H9 (cell line): ENCODE results near the gene CST3. TPM values are rescaled to one million over a fixed set of nuclear protein-coding genes. Genes with fewer than 3 reads are reported as not detected.

Experiments
- DNase-seq: peaks from one replicate; pipeline ENCODE4 v3.0.0-alpha.2; 2017
- H2AFZ ChIP-seq: one replicate; pipeline ENCODE4 v1.6.1; 2013; ENCODE audit warnings: mild to moderate bottlenecking, low read length, control low read depth, moderate library complexity
- H2AK5ac ChIP-seq: 2 replicates; pipeline ENCODE4 v1.6.1; 2013; ENCODE audit warnings: low read length, control low read depth, mixed read lengths; ENCODE audit not compliant: insufficient read length
- H2BK120ac ChIP-seq: one replicate; pipeline ENCODE4 v1.6.1; 2013; ENCODE audit warnings: low read depth, mild to moderate bottlenecking, low read length, control low read depth, inconsistent platforms; ENCODE audit not compliant: poor library complexity, severe bottlenecking
- H2BK12ac ChIP-seq: 2 replicates; pipeline ENCODE4 v1.6.1; 2013; ENCODE audit warnings: low read length, control low read depth, mixed read lengths, low read depth; ENCODE audit not compliant: insufficient read length
- H2BK15ac ChIP-seq: 2 replicates; pipeline ENCODE4 v1.6.1; 2013; ENCODE audit warnings: low read depth, low read length, control low read depth
- H2BK20ac ChIP-seq: one replicate; pipeline ENCODE4 v1.6.1; 2013; ENCODE audit warnings: low read depth, mild to moderate bottlenecking, low read length, control low read depth, inconsistent platforms; ENCODE audit not compliant: poor library complexity, severe bottlenecking
- H2BK5ac ChIP-seq: 2 replicates; pipeline ENCODE4 v1.6.1; 2013; ENCODE audit warnings: low read length, control low read depth, mixed read lengths; ENCODE audit not compliant: insufficient read length
- H3K14ac ChIP-seq: 2 replicates; pipeline ENCODE4 v1.6.1; 2013; ENCODE audit warnings: low read length, control low read depth; ENCODE audit not compliant: insufficient read depth
- H3K18ac ChIP-seq: 2 replicates; pipeline ENCODE4 v1.6.1; 2013; ENCODE audit warnings: low read depth, mild to moderate bottlenecking, mixed read lengths, low read length, control low read depth; ENCODE audit not compliant: insufficient read length
- H3K23ac ChIP-seq: 2 replicates; pipeline ENCODE4 v1.6.1; 2013; ENCODE audit warnings: low read length, control low read depth, mixed read lengths, low read depth; ENCODE audit not compliant: insufficient read length
- H3K23me2 ChIP-seq: 2 replicates; pipeline ENCODE4 v1.6.1; 2013; ENCODE audit warnings: low read depth, mild to moderate bottlenecking, mixed read lengths, low read length, control low read depth; ENCODE audit not compliant: insufficient read length, poor library complexity, severe bottlenecking
- H3K27ac ChIP-seq: 2 replicates; pipeline ENCODE4 v1.5.1; 2013; ENCODE audit warnings: low read length, control low read depth, mixed read lengths, low read depth; ENCODE audit not compliant: insufficient read length
- H3K27me3 ChIP-seq: 2 replicates; pipeline ENCODE4 v1.6.1; 2013; ENCODE audit warnings: low read length, control low read depth, inconsistent platforms; ENCODE audit not compliant: insufficient read depth
- H3K4ac ChIP-seq: 2 replicates; pipeline ENCODE4 v1.6.1; 2013; ENCODE audit warnings: low read depth, mild to moderate bottlenecking, control low read depth, inconsistent platforms, low read length, moderate library complexity
- H3K4me1 ChIP-seq: 2 replicates; pipeline ENCODE4 v1.6.1; 2013; ENCODE audit warnings: low read length, control low read depth, inconsistent platforms; ENCODE audit not compliant: insufficient read depth
- H3K4me2 ChIP-seq: 2 replicates; pipeline ENCODE4 v1.6.1; 2013; ENCODE audit warnings: low read length, control low read depth, mixed read lengths; ENCODE audit not compliant: insufficient read length, insufficient read depth
- H3K56ac ChIP-seq: 2 replicates; pipeline ENCODE4 v1.6.1; 2013; ENCODE audit warnings: low read depth, mild to moderate bottlenecking, mixed read lengths, low read length, control low read depth; ENCODE audit not compliant: insufficient read length
- H3K79me1 ChIP-seq: 2 replicates; pipeline ENCODE4 v1.6.1; 2013; ENCODE audit warnings: low read depth, mild to moderate bottlenecking, moderate library complexity, low read length, control low read depth, inconsistent platforms; ENCODE audit not compliant: insufficient read depth, poor library complexity, severe bottlenecking
- H3K79me2 ChIP-seq: 2 replicates; pipeline ENCODE4 v1.6.1; 2013; ENCODE audit warnings: low read length, control low read depth, inconsistent platforms; ENCODE audit not compliant: insufficient read depth
- H3K9ac ChIP-seq: 2 replicates; pipeline ENCODE4 v1.6.1; 2013; ENCODE audit warnings: low read length, control low read depth, mixed read lengths; ENCODE audit not compliant: insufficient read length; ENCODE audit errors: extremely low read depth
- H3K9me3 ChIP-seq: one replicate; pipeline ENCODE4 v1.6.1; 2013; ENCODE audit warnings: low read depth, low read length, inconsistent platforms; ENCODE audit not compliant: control insufficient read depth
- H3T11ph ChIP-seq: one replicate; pipeline ENCODE4 v1.6.1; 2013; ENCODE audit warnings: mild to moderate bottlenecking, low read length, control low read depth, inconsistent platforms
- H4K20me1 ChIP-seq: one replicate; pipeline ENCODE4 v1.6.1; 2013; ENCODE audit not compliant: control insufficient read depth, insufficient read length, insufficient read depth
- H4K5ac ChIP-seq: 2 replicates; pipeline ENCODE4 v1.6.1; 2013; ENCODE audit warnings: low read depth, mild to moderate bottlenecking, mixed read lengths, low read length, control low read depth; ENCODE audit not compliant: insufficient read length
- H4K8ac ChIP-seq: replicated peaks from 2 replicates; pipeline ENCODE4 v1.6.1; 2013; ENCODE audit warnings: low read length, control low read depth, mixed read lengths, low read depth; ENCODE audit not compliant: insufficient read length
- H4K91ac ChIP-seq: 2 replicates; pipeline ENCODE4 v1.6.1; 2013; ENCODE audit warnings: low read depth, mild to moderate bottlenecking, moderate library complexity, mixed read lengths, low read length, control low read depth; ENCODE audit not compliant: insufficient read length
- H3K27ac Mint-ChIP-seq, 3 experiments: 2 replicates in 2 of 3; 3 replicates in 1 of 3; pipeline ENCODE4 v1.8.0; 2020 to 2021; ENCODE audit warnings: mixed read lengths in 3 of 3, mild to moderate bottlenecking in 1 of 3, moderate library complexity in 1 of 3
- H3K27me3 Mint-ChIP-seq: 2 replicates; pipeline ENCODE4 v1.8.0; 2021; ENCODE audit warnings: low read depth, mild to moderate bottlenecking, moderate library complexity, mixed read lengths
- H3K36me3 Mint-ChIP-seq, 3 experiments: 2 replicates in 2 of 3; 3 replicates in 1 of 3; pipeline ENCODE4 v1.8.0; 2020 to 2021; ENCODE audit warnings: low read depth in 3 of 3, mixed read lengths in 3 of 3; ENCODE audit not compliant: insufficient read depth in 1 of 3
- H3K4me1 Mint-ChIP-seq, 2 experiments: 2 replicates each; pipeline ENCODE4 v1.8.0; 2020; ENCODE audit warnings: mixed read lengths in 2 of 2
- H3K4me3 Mint-ChIP-seq, 2 experiments: 2 replicates in 1 of 2; 3 replicates in 1 of 2; pipeline ENCODE4 v1.8.0; 2020 to 2021; ENCODE audit warnings: mild to moderate bottlenecking in 2 of 2, mixed read lengths in 2 of 2, moderate library complexity in 1 of 2
- H3K9me3 Mint-ChIP-seq, 2 experiments: 2 replicates in 1 of 2; 3 replicates in 1 of 2; pipeline ENCODE4 v1.8.0; 2020; ENCODE audit warnings: mild to moderate bottlenecking in 2 of 2, mixed read lengths in 2 of 2, moderate library complexity in 1 of 2
- WGBS: extraction: QIAGEN DNeasy Blood & Tissue Kit; methylation state at CpG from one replicate; pipeline ENCODE4 v1.1.7; 2013; ENCODE audit warnings: missing lambda C conversion rate, low lambda C conversion rate, mixed read lengths; ENCODE audit not compliant: insufficient read length; ENCODE audit errors: extremely low coverage; 5-methylcytosine and 5-hydroxymethylcytosine counted together
- total RNA-seq: library from RNA; stranded (reverse); gene quantifications from 2 replicates; pipeline ENCODE4 v1.2.1, GENCODE V29; 2021
- TF ChIP-seq, protein P1 (sequence below): fragments of 200-600 bp; sonication (generic); conservative IDR thresholded peaks from 3 replicates; pipeline ENCODE4 v1.8.0; 2021; ENCODE audit warnings: antibody characterized with exemption, mild to moderate bottlenecking

Gene CST3
- total RNA-seq, 1 experiment from 2014 or later = 77.2 TPM

- Mint-ChIP-seq H3K4me3 (no peak overlapping the region), H3K36me3 (no peaks in the 10 kb centered on the region; a peak in 1 of 7 replicates), H3K9me3 (peaks cover 0 to 3% of the 10 kb centered on the region in 2 experiments; a peak in 1 of 5 replicates), H3K27me3 (peaks cover 7% of the 10 kb centered on the region), H3K27ac (no peak overlapping the region), H3K4me1 (peaks cover 35 to 36% of the 10 kb centered on the region in 2 experiments)
- Histone ChIP-seq H2AK5ac (no peak overlapping the region), H2AFZ (no peak overlapping the region), H3T11ph (no peak overlapping the region), H3K27me3 (no peaks in the 10 kb centered on the region), H3K4me2 (no peak overlapping the region), H2BK5ac (no peak overlapping the region), H4K20me1 (no peaks in the 10 kb centered on the region), H3K9me3 (no peaks in the 10 kb centered on the region), H3K14ac (no peak overlapping the region), H4K91ac (no peak overlapping the region), H3K4me1 (no peaks in the 10 kb centered on the region; the same call in 1 of the 2 replicates), H3K79me2 (no peaks in the 10 kb centered on the region), H3K23ac (no peak overlapping the region), H3K9ac (no peak overlapping the region), H3K4ac (no peak overlapping the region), H2BK20ac (no peak overlapping the region), H3K56ac (no peak overlapping the region), H3K27ac (no peak overlapping the region), H4K8ac (no peak overlapping the region), H2BK15ac (no peak overlapping the region), H2BK120ac (no peak overlapping the region), H3K23me2 (no peaks in the 10 kb centered on the region), H2BK12ac (no peak overlapping the region), H3K79me1 (no peaks in the 10 kb centered on the region), H3K18ac (no peak overlapping the region), H4K5ac (no peak overlapping the region)
- whole genome bisulfite sequencing = no CpG with 5 or more reads among the region's 3 CpGs
- no peak for DNase-seq
- TF ChIP-seq, protein P1, sequence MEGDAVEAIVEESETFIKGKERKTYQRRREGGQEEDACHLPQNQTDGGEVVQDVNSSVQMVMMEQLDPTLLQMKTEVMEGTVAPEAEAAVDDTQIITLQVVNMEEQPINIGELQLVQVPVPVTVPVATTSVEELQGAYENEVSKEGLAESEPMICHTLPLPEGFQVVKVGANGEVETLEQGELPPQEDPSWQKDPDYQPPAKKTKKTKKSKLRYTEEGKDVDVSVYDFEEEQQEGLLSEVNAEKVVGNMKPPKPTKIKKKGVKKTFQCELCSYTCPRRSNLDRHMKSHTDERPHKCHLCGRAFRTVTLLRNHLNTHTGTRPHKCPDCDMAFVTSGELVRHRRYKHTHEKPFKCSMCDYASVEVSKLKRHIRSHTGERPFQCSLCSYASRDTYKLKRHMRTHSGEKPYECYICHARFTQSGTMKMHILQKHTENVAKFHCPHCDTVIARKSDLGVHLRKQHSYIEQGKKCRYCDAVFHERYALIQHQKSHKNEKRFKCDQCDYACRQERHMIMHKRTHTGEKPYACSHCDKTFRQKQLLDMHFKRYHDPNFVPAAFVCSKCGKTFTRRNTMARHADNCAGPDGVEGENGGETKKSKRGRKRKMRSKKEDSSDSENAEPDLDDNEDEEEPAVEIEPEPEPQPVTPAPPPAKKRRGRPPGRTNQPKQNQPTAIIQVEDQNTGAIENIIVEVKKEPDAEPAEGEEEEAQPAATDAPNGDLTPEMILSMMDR = no peak
Measured at GRCh38 chr20:23627501-23627900, 10.3 kb downstream of the CST3 start.
